T-helper 2 cell (primary cell): ENCODE data around the gene MAP3K1.
A peak's percentile ranks its signal among the peaks of the same experiment; 100 is the strongest.
"Not testable (repeated sequence)": the region's sequence is repeated elsewhere in the genome, so short reads cannot be mapped to it uniquely, and the experiment has no call there.

Experiments used
- DNase-seq, 5 experiments: peaks; one replicate each; pipeline versions ENCODE4 v3.0.0 to v3.0.0-alpha.2; 2012 to 2022

Gene MAP3K1

DNA sequence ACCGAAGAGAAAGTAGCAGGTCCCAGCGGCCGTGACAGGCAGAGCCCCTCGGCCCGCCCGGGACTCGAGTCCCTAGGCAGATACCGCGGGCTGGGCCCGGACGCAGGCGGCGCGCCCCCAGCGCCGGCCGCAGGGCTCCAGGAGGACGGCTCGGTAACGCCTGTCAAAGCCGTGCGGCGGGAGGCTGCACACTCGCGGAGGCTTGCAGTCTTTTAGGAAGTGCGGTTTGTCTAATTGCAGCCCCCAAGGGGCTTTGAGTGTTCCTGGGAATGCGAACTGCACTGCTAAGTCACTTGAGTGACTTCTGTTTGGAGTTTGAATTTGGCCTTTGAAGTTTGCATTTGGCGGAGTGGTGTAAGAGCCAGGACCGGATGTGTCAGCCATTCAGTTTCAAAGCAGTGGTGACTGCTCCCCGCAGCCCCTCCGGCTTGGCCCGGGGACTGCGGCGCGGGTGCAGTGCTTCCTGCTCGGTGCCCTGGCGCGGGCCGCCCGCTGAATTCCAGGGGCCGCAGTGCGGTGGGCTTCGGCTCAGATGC, 1.3 kb downstream of the MAP3K1 start:
- DNase-seq: peak; percentile 32 to 88 (median 48)

DNA sequence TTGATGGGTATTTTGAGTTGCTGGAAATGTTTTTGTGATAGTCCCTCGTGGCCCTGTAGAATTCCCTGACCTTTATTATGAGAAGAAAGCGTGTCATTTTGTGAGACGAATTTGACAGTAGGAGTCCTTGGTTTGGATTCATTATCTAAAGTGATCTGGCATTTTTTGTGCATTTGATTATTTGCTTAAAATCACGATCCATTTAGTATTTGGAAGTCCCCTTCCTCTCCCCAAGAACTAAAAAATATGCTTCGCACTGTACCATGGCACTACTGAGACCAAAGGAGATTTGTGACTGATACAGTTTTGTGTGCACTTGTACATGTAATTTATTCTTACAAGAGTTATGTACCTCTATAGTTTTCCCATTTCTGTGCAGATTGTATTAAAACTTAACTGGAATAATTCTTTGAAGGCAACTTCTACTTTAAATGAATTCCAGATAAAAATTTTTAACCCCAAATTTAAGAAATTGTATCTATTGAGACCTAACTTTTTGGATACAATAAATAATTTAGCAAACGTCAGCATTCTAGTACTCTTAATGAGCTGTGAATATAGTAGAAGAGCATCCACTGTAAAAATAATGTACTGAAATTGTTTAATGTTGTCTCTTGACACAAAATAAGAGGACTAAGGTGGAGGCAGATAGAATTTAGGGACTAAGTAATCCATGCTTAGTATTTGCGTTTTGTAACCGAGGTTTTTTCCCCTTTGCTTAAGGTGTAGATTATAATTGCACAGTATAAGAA, 2.1 kb downstream of the MAP3K1 start:
- DNase-seq: peak in 1 of 5 experiments; percentile 46

DNA sequence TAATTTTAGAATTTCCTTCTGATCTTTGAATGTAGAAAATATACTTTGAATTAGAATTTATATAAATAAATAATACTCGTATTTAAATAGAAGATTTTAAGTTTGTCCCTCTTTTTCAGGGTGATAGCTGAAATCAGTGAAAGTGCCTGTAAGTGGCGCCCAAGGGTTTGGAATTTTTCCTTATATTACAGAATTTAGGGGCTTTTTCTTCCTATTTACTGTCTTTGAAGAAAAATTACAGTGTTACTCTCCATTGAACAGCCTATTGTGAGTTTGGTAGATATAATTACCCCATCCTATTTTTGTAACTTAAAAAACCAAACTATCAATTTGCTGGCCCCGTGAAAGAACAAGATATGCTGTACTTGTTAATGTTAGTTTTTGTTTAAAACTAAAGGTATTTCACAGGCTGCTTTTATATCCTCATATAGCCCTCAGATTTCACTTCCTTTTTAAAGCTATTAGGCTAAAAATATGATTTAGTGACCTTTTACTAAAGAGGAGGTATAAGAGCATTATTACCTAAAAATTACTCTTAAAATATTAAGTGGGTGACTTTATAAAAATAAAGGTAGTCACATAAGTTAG, 3.2 kb downstream of the MAP3K1 start:
- DNase-seq: no peak

DNA sequence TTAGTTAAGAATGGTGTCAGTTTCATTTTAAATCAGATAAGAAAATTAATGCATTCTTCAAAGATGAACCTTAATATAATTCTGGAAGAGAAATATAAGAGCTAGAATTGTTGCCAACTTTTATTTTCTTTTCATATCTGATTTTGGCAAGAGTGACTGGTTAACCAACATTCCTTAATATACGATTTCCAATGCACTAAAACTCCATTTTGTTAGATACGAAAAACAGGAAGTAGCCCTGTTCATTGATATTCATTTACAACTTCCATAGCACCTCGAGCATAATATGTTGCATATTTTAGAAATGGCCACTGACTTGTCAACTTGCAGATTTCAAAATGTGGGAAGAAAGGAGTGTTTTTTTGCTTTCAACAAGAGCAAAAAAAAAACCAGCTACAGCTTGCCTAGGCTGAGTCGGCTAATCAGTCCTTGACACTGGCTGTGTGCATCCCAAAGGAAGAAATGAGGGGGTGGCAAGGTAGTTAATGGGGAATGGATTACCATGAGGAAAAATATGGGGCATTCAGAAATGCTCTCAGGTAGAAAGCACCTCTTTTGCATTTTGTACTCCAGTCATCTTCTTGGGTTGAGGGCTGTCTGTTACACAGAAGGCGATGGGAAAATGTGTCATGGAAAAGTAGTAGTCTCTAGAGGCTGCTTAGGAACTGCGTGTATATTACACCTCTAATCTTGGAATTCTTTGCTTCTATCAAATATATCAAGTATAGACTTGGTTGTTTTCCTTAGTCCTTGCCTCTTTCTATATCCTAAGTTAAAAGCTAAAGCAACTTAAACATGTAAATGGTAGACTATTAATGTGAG, 3.9 kb downstream of the MAP3K1 start:
- no peak for DNase-seq

DNA sequence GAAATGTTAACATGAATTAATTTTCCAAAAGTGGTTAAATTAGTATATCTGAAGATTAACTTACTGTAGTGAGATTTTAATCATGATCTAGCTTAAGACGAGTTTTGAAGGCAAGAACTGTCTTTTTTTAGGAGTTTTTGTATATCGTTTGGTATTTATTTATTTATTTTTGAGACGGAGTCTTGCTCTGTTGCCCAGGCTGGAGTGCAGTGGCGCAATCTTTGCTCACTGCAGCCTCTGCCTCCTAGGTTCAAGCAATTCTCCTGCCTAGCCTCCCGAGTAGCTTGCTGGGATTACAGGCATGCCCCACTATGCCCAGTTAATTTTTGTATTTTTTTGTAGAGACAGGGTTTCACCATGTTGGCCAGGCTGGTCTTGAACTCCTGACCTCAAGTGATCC, 6.5 kb downstream of the MAP3K1 start:
- not testable (repeated sequence) for DNase-seq

DNA sequence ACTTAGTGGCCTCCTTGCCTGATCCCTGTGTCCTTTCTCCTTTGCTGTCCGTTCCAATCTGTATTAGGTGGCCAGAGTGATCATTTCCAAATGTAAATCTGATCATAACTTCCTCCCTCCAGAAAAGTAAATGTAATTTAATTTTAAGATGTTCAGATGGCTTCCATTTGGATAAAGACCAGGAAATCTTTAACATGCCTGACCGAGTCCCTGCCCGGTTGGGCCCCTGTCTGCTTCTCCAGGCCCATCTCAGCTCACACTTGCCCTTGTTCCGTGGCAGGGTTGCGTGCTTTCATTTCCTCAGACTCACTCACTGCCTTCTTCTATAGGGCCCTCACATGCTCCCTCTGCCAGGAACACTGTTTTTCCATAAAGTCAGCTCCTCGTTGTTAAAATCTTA, 7.6 kb downstream of the MAP3K1 start:
- DNase-seq: no peak

DNA sequence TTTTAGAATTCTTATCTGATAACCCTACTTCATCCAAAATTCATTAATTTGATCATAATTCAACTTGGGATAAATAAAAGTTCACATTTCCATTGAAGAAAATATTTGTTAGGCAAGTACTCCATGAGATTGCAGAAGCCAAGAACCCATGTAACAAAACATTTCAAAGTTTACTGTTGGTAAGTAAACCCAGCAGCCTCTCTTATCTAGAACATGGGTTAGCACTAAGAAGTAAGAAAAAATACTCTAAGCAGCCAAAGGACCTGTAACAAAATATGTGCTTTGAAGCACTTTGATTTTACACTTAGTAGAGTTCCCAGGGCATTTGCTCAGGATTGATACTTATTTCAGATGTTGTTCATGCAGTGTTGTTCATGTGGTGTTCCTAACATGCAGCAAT, 8.7 kb downstream of the MAP3K1 start:
- no peak for DNase-seq

DNA sequence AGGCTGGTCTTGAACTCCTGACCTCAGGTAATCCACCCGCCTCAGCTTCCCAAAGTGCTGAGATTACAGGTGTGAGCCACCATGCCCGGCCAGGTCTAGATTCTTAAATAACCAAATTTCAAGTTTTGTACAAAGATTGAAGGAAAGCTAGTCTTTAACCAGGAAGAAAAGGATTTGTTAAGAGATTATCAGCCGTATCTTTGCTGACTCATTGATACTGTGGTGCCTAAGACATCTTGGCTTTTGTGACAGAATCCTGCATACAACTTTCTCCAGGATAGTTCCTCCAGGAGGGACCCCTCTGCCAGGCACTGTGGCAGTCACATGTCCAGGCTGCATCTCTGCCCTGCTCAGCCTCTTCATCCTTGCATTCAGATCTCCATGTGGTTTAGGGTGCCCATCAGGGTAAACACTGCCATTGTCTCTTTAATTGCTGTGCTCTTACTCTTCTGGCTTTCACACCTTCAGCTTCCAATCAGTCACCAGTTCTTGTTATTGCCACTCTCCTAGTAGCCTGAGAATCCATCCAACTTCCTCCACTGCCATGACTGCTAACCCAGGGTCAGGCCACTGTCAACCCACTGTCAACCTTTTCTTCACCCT, 10.0 kb downstream of the MAP3K1 start:
- DNase-seq: no peak

DNA sequence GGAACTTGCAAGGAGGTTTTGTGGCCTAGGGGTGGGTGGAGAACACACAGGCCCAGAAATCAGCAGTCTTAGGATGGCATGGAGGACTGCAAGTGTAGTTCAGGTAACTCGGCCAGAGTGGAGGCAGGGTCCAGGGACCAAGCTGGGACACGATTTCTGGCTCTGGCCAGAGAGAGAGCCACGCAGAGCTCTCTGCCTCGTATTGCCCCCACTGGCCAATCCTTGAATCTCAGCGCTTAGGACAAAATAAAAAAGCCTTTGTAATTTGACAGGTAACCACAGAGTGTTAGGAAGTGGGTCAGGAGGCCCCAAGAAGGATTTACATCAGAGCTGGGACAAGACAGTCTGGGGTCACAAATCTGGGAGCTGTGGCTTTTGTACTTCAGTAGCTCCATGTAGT, 11.7 kb downstream of the MAP3K1 start:
- peak in 1 of 5 experiments; percentile 41 for DNase-seq

DNA sequence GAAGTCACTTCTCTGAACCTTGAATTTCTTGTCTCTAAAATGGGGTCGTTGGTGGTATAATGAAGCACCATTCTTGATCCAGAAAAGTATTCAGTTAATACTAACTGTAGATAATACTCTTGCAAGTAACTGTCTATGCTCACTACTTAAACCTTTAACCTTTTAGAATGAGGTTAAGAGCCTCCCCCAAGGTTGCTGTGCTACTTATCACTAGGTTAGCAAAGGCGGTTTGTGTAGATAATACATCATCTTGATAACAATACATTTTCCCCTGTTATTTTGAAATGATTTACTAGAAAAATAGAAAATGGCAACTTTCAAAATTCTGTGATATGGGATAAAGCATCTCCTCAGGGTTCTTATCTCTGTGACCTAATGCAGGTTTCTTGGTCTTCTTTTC, 12.6 kb downstream of the MAP3K1 start:
- peak in 1 of 5 experiments; percentile 46 for DNase-seq

DNA sequence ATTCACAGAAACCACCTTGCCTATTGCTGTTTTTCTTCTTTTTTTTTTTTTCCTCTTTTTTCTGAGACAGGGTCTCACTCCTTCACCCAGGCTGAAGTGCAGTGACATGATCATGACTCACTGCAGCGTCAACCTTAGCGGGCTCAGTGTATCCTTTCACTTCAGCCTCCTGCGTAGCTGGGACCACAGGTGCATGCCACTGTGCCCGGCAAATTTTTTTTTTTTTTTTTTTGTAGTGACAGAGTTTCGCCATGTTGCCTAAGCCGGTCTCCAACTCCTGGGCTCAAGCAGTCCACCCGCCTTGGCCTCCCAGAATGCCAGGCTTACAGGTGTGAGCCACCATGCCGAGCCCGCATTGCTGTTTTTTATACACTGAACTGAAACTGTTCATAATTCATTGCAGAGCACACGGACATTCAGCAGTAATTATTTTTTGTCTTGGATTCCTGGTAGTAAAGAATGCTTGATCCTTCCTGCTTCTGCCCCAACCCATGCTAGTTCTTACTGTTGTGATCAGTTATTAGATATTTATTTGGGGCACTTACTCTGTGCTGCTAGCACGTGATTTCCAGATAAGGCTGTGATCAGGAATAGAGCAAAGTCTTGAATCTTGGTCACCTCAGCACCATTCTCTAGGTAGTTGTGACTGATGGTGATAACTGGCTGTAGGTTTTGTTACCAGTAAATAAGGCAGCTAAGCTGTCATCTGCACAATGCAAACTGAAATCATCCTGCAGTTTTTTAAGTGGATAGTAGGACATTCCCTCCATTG, 14.0 kb downstream of the MAP3K1 start:
- peak in 4 of 5 experiments; percentile 42 to 79 (median 56) for DNase-seq

DNA sequence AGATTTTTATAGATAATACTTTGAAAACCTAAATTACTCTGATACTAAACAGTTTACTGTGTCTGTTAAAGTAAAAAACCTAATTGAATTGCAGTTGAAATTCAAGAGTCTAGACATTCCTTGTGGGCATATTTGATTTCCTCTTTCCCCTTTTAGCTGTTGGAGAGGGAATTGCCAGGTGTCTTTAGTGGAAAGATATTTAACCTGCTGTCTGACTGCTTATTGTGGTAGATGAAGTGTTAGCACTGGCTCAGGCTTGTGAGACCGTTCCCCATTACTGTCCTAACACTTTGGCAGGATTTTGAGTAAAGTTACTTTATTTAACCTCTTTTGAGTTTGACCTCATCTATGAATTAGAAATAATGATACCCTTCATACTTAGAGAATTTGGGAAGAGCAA, 16.4 kb downstream of the MAP3K1 start:
- DNase-seq: no peak

DNA sequence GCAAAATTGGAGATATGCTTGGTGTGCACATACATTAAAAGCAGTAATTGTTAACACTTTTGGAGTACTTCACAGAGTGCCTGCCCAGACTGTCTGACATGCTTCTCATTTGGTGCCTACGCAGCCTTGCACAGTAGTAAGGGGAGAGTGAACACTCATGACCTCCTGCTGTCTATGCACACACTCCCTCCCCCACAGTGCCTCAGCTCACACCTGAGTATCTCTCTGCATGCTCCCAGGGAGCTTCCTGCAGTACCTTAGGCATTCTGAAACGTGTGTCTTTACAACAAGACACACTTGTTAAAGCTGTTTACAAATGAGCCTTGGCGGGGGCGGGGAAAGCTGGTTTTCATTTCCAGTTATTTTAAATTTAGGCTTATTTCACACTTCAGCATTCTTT, 18.0 kb downstream of the MAP3K1 start:
- no peak for DNase-seq

DNA sequence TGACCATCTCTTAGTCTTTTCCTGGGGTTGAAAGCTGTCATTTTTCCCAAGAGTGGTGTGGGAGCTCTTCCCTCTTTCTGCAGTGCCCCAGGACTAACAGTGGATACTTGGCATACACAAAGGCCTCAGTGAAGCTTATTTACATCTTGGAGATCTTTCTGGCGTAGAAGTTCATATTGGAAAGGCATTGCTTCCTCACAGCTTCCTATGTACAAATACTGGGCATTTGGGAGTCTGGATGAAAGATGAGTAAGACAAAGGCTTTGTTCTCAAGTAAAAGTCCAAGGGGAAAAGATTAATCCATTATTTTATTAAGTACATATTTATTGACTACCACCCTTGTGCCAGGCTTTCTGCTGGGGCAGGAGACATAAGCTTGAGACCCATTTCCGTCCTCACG, 22.0 kb downstream of the MAP3K1 start:
- DNase-seq: no peak

DNA sequence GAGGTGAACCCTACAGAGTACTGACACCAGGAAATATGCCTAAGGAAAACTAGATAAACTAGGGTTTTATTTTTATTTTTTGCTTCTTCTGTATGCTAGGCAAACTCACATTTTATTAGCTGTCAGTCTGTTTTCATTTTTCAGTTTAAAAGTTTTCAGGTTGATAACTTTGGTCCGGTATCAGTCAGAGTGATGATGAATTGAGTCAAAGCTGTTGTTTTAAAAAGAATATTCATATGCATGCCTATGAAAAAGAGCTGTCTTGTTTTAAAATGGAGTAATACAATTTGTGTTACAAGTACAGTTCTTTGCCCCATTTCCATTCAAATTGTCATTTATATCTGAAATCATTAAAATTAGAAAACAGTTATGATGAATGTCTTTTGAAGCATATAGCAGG, 22.6 kb downstream of the MAP3K1 start:
- peak in 1 of 5 experiments; percentile 49 for DNase-seq

DNA sequence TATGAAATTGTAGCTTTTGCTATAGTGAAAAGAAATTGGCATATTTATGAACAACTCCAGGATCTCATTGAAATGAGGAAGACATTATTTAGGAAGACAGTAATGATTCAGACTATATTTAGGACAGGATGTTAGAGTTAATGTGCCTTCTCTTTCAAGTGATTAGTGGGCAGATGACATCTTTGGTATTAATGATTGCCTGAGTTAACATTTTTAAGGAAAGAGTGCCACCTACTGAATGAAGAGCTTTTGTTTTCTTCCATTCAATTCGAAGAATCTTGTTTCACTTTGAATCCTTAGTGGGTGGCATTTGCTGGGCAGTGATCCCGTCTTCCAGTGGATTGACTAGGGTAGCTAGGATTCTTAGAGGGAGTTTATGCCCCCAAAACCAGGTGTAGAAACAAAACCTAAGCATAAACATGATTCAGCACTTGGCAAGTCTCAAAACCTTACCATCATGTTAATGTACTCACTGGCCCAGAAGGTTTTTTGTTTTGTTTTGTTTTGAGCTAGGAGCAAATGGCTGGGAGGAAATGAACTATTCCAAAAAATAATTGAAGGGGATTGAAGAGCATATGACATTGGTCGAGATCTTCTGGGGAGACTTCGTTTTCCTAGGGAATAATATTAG, 23.2 kb downstream of the MAP3K1 start:
- peak in 2 of 5 experiments; percentile 25 to 68 for DNase-seq

DNA sequence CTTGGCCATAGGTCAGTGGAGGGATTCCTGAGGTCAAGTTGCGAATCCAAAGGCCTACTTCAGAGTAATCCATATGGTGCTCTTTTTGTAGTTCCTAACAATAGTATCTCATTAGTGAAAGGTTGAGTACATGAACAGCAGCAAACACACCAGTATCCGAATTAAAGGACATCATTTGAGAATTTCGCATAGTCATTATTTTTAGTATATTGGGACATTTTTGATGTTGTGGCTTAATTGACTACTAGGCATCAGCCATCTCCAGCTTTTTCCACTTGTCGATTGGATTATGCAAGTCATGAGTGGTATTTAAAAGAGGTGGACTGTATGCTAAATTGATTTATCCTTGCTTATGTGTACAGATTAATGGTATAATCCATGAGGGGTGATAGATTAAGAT, 23.7 kb downstream of the MAP3K1 start:
- no peak for DNase-seq

DNA sequence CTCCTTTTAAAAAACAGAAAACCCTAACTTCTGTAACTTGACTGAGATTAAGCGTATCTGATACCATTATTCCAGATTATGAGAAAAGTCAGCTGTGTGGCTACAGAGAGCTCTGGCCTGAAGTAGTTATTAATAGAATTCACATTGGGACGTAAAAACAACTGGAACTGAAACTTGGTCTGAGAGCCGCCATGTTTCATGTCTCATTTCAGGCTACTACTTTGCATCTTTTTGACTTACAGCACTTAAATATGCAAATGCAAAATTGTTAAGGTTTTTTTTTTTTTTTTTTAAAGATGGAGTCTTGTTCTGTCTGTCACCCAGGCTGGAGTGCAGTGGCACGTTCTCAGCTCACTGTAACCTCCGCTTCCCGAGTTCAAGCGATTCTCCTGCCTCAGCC, 25.2 kb downstream of the MAP3K1 start:
- no peak for DNase-seq

DNA sequence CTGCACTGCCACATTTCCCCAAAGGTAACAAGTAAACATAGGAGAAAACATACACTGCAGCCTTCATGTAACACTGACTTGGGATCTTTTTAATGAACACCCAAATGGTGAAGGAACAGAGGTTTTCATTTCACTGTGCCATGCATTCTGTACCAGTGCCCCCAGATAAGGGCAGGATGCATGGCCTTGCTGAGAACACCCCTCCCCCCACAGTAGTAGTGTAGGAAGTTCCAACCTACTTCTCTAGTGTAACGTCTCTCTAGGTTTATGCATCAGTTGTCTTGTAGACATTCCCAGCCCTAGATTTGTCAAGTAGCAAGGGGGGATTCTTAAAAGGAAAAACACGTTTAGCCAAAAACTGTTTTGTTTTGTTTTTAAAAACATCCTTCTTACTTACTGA, 29.9 kb downstream of the MAP3K1 start:
- peak in 1 of 5 experiments; percentile 41 for DNase-seq

DNA sequence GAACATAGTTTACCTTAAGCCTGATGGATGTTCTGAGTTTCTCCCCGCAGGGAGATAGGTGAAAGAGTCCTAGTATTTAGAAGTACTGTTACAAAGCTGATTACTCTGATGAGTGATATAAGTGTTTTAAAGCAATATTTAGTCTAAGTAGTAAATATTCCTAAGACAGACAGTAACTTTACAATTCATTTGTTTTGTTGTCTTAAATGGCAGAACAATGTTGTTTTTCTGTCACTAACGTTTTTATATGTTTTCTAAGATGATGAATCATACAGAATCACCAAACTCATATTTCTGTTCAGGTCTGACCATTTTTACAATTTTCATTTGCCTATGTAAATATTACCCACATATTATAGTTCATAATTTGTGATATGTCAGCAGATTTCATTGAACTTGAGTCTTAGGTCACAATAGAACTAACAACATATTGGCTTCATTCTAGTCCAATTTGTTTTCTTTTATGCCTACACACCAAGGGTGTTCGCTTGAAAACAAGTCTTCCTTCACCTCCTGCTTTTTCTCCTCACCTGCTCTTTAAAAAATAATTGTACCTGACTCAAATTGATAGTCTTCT, 30.6 kb downstream of the MAP3K1 start:
- DNase-seq: no peak

DNA sequence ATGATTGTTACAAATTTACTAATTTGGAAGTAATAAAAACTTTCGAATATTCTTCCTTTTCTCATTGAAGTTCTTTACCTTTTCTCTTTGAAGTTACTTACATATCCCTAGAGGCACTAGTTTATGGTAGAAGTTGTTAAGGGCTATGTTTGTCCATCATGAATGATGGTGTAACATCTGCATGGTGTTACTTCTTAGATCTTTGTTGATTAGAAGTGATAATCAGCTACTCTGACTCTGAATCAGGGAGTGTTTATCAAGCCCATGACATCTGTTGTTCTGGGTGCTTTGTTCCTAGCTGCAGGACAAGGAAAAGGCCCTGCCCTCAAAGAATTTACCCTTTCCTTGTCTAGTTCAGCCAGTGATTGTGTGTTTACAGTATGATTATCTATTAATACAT, 32.9 kb downstream of the MAP3K1 start:
- no peak for DNase-seq
